GM12873 (cell line): ENCODE measurements around the gene BMP4.

ENCODE experiments used
- CTCF ChIP-seq: IDR thresholded peaks from 2 replicates; pipeline ENCODE4 v1.5.1; 2012; ENCODE audit warnings: low read depth, mild to moderate bottlenecking, moderate library complexity, low read length, control low read depth; ENCODE audit not compliant: insufficient read depth; ENCODE audit errors: missing control alignments

The BMP4 gene

GRCh38 chr14:53934778-53935414 lies 21.7 kb downstream of the BMP4 start:
- no peak for TF ChIP-seq CTCF

GRCh38 chr14:53932966-53933365 lies 23.7 kb downstream of the BMP4 start:
- no peak for TF ChIP-seq CTCF

GRCh38 chr14:53929871-53930715 lies 26.5 kb downstream of the BMP4 start:
- TF ChIP-seq CTCF: peak; percentile 74

GRCh38 chr14:53927171-53927570 lies 29.5 kb downstream of the BMP4 start:
- TF ChIP-seq CTCF: no peak

GRCh38 chr14:53925201-53925766 lies 31.3 kb downstream of the BMP4 start:
- TF ChIP-seq CTCF: no peak

- no peak for TF ChIP-seq CTCF
Observed at GRCh38 chr14:53924753-53925152, 31.9 kb downstream of the BMP4 start.

GRCh38 chr14:53921027-53921426 lies 35.6 kb downstream of the BMP4 start:
- no peak for TF ChIP-seq CTCF
